Measurements from ENCODE around the gene GLI2.

The GLI2 gene

DNA sequence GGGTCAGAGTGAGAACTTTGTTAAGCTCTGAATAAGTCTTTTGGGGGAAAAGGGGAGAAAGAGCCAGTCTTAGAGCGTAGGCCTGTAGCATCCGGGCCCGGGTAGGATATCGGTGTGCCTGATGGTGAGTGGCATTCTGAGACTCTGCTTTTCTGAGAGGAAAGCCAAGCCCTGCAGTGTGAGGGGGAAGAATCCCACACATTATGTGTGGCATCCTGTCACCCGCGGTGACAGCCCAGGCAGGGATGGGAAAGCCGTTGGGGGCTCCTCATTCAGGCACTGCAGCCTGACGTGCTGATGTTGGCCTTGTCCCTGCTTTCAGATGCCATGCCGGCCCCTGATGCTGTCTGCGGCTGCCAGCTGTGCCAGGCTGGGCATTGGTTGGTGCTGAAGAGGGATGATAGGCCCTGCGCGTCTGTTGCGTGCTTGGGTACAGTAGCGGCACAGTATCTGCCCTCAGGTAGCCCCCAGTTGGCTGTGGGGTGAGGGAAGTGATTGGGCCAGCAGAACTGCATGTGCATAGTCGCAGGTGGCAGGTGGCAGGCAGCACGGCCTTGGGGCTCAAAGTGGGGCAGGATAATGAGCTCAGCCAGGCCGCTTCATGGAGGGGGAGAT lies 37.6 kb downstream of the GLI2 start:
- TF ChIP-seq, protein P1, sequence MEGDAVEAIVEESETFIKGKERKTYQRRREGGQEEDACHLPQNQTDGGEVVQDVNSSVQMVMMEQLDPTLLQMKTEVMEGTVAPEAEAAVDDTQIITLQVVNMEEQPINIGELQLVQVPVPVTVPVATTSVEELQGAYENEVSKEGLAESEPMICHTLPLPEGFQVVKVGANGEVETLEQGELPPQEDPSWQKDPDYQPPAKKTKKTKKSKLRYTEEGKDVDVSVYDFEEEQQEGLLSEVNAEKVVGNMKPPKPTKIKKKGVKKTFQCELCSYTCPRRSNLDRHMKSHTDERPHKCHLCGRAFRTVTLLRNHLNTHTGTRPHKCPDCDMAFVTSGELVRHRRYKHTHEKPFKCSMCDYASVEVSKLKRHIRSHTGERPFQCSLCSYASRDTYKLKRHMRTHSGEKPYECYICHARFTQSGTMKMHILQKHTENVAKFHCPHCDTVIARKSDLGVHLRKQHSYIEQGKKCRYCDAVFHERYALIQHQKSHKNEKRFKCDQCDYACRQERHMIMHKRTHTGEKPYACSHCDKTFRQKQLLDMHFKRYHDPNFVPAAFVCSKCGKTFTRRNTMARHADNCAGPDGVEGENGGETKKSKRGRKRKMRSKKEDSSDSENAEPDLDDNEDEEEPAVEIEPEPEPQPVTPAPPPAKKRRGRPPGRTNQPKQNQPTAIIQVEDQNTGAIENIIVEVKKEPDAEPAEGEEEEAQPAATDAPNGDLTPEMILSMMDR (IDR thresholded peaks at IDR 0.05; ENCODE audit: low read depth, low read length, missing control alignments) = no peak
- no peak overlapping the region for H3K4me3 ChIP-seq (ENCODE audit: low read depth, low read length)

DNA sequence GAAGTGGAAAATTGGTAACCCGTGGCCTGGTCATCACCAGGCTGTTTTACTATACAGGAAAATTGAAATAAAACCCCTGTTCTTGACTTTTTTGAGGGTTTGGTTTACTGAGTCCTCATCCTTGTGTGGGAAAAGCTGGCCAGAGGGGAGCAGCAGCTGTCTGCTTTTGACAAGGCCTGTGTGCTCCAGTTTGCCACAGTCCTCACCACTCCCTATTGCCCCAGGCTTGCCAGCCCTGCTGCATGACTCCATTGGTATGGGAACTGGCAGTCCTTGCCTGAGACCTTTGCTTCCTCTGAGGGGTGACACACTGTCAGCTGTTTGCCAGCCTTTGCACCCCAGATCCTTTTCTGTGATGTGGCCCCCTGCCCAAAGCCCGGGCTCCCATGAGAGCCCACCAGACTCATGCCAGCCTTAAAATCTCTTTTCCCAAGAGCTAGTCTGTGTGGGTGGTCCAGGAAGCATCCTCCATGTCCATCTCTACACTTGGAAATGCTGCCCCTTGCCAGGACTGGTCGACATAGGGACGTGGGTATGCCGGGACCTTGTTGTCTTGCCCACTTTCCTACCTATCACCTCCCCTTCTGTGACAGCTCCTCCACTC lies 39.0 kb downstream of the GLI2 start:
- TF ChIP-seq, protein P1 (IDR thresholded peaks at IDR 0.05; ENCODE audit: low read depth, low read length, missing control alignments) = no peak
- H3K4me3 ChIP-seq (ENCODE audit: low read depth, low read length) = no peak overlapping the region
- DNase-seq (ENCODE audit: low read depth) = no peak

More for the DNA sequence above, 37.6 kb downstream of the GLI2 start:
- DNase-seq (ENCODE audit: low read depth) = no peak

DNA sequence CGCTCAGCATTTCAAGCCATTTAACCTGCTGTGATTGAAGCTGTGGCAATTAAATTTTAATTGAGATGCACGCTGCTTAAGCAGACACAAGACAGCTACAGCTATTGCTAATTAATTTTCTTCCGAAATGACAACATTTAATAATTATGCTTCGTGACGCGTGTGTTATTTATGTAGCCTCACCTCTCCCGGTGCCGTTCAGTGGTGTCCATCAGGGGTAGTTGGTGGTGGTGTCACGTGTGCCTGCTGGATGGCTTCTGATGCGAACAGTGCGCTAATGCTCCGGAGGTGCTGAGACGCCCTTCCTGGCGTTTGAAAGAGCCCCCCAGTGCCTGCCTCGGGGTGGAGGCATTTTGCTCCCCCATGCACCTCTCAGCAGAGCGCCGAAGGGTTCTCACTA lies 39.5 kb downstream of the GLI2 start:
- no peak for DNase-seq (ENCODE audit: low read depth)
- TF ChIP-seq, protein P1 (IDR thresholded peaks at IDR 0.05; ENCODE audit: low read depth, low read length, missing control alignments) = no peak

DNA sequence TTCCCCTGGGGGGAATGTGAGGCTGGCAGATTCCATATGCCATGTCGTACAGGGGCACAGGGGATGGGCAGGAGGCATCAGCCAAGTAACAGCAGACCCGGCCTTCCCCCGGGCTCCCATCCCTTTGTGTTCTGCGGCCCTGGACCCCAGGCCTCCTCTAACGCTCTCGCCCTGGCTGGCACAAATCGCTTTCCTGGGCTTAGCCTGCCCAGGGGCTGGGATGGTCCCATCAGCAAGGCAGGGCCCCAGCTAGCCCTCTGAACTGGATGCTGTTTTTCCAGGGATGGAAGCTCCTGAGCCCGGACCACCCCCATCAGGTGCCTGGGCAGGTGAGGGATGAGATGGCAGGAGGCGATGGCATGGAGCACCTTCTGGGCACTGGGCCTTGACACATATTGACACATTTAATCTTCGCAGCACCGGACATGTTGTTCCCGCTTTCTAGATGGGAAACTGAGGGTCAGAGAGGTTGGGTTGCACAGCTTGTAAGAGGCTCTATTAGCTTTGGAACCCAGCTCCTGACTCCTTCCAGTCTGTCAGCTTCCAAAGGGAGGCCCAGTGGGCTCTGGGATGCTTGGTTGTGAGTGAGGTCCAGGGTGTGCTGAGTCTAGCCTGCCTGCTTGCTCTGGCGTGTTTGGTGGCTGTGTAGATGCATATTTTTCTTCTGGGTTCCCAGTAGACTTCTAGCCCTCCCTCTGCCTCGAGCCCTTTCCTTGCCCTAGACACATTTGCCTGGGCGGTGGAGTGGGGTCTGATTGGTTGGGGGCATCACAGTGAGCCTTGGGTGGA lies 40.3 kb downstream of the GLI2 start:
- no peak for DNase-seq (ENCODE audit: low read depth)
- TF ChIP-seq, protein P1 (IDR thresholded peaks at IDR 0.05; ENCODE audit: low read depth, low read length, missing control alignments) = no peak
- no peak overlapping the region for H3K4me3 ChIP-seq (ENCODE audit: low read depth, low read length)

More for the DNA sequence above, 39.5 kb downstream of the GLI2 start:
- no peak overlapping the region for H3K4me3 ChIP-seq (ENCODE audit: low read depth, low read length)

DNA sequence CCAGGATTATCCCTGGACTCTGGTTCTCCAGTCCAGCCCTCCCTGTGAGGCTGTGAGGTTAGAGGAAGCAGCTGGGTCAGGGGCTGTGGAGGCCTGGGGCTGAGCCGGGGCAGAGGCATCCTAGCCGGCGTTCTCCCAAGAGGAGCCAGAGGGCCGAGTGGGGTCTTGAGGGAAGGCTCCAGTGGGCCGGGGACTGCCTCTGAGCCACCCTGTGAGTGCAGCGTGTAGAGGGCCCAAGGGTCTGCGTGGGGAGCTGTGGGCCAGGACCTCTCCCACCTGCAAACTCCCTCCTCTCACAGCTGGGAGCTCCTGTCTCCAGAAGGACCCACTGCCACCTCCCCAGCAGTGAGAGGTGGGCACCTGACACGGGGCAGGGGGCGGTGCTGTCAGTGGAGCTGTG lies 41.0 kb downstream of the GLI2 start:
- no peak overlapping the region for H3K4me3 ChIP-seq (ENCODE audit: low read depth, low read length)
- TF ChIP-seq, protein P1 (IDR thresholded peaks at IDR 0.05; ENCODE audit: low read depth, low read length, missing control alignments) = no peak
- DNase-seq (ENCODE audit: low read depth) = no peak

DNA sequence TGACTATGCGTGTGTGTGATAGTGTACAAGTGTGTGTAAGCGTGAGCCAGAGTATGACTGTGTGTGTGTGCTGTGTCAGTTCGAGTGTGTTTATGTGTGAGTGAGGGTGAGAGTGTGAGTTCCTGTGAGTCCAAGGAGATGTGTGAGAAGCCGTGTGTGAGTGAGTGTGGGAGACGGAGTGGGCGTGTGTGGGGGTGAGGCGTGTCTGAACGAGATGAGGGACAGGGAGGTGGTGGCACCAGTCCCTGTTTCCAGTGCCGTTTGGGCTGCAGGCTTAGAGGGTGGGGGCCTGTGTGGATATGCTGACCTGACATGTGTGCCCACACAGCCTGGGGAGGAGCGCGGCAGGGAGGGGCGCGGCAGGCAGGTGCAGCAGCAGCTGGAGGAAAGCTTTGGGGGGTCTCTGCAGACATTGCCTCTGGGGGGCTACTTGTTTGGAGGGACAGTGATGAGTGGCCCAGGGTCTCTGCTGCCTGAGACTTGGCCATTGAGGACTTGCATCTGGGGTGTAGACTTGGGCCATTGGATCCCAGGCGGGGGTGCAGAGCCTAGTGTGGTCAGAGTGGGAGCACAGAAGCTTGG lies 41.6 kb downstream of the GLI2 start:
- TF ChIP-seq, protein P1 (IDR thresholded peaks at IDR 0.05; ENCODE audit: low read depth, low read length, missing control alignments) = no peak
- DNase-seq (ENCODE audit: low read depth) = no peak
- H3K4me3 ChIP-seq (ENCODE audit: low read depth, low read length) = no peak overlapping the region

Measured in GM12864 (cell line).